Gastrocnemius medialis (tissue), 4 donors: Measurements from ENCODE around the gene ASB3.

Source experiments
- CTCF ChIP-seq, 5 experiments: fragments of 450-650 bp in 3 of 5; fragments of 200-600 bp in 2 of 5; sonication (generic) in 2 of 5; IDR thresholded peaks in 4 of 5; conservative IDR thresholded peaks in 1 of 5; 1 replicate in 4 of 5; 2 replicates in 1 of 5; pipeline ENCODE4 v1.5.1; 2016 to 2019; ENCODE audit warnings: antibody characterized with exemption in 5 of 5, mild to moderate bottlenecking in 3 of 5, moderate library complexity in 3 of 5
- POLR2A ChIP-seq, 2 donors: fragments of 450-650 bp; IDR thresholded peaks; one replicate each; pipeline ENCODE4 v1.6.1; 2017; ENCODE audit warnings: antibody characterized with exemption in 2 of 2, mild to moderate bottlenecking in 2 of 2, moderate library complexity in 2 of 2

DNA sequence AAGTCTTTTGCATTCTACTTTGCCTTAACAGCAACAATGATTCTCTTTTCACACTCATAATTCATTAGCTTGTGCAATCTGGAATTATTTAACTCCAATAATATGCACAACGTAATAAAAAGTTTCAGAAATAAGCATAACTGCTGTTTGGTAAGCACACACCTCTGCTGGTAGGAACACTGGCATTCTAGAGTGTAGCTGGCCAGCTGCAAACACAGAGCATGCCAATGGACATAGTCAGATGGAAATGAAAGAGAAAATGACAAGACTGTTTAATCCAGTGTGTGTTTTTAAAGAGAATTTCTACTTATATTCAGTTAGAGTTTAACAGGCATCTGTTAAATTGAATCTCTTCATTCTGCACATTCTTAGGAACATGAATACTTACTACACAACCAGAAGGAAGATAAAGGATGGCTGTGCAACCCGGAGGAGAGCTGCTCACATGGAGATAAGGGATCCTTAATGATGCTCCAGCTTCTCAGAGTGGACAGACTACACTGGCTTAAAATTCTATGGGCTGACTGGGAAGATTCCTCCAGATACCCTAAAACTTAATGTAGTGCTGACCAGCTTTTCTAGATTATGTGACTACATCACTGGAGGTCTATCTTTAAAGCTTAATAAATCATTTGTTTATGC is 113.8 kb downstream of the ASB3 start:
- TF ChIP-seq CTCF (IDR thresholded peaks at IDR 0.05 in 4 of 5, conservative IDR thresholded peaks at IDR 0.05 in 1 of 5) (no peak), POLR2A (IDR thresholded peaks at IDR 0.05) (no peak)
